A549 (cell line): ENCODE measurements around the gene CTNNBL1. TPM values are rescaled to one million over a fixed set of nuclear protein-coding genes. Genes with fewer than 3 reads are reported as not detected.

Source experiments
- ATAC-seq, 2 experiments: fragments of 200-7000 bp in 1 of 2; fragments of >200 bp in 1 of 2; cut with Nextera tagmentation in 1 of 2; cut with Tn5 transposase in 1 of 2; 3 replicates each; pipeline versions ENCODE4 v1.8.0 to v1.9.1; 2018 to 2020; ENCODE audit warnings: mild to moderate bottlenecking in 1 of 2, moderate library complexity in 1 of 2
- CTCF ChIA-PET: fragments of 300-600 bp; sonication (Branson Sonifier 250); formaldehyde crosslinking; extraction: SDS; loops from one replicate; lab custom pipeline; 2021; ENCODE audit warnings: antibody characterized with exemption, inconsistent platforms; lab: Yijun Ruan, JAX
- POLR2A ChIA-PET: fragments of 350-600 bp; formaldehyde crosslinking; extraction: SDS; loops from one replicate; lab custom pipeline; 2021; ENCODE audit warnings: antibody characterized with exemption, inconsistent platforms; lab: Yijun Ruan, JAX
- DNase-seq, 2 experiments: peaks; one replicate each; pipeline versions ENCODE4 v3.0.0 to v3.0.0-alpha.2; 2011 to 2016; ENCODE audit warnings: low read depth in 1 of 2, low spot score in 1 of 2
- FAIRE-seq: peaks from 2 replicates; lab custom pipeline; 2011; peaks lifted over from hg19 to GRCh38; lab: Jason Lieb, UNC
- H3K27ac ChIP-seq, 2 experiments: fragments of >200 bp; sonication (Bioruptor Twin); formaldehyde crosslinking; 3 replicates each; pipeline ENCODE4 v1.5.1; 2016 to 2017
- H3K4me1 ChIP-seq: fragments of >200 bp; sonication (Bioruptor Twin); formaldehyde crosslinking; 3 replicates; pipeline ENCODE4 v1.6.1; 2016
- H3K4me2 ChIP-seq: fragments of >200 bp; sonication (Bioruptor Twin); formaldehyde crosslinking; 3 replicates; pipeline ENCODE4 v1.6.1; 2016
- H3K4me3 ChIP-seq: fragments of >200 bp; sonication (Bioruptor Twin); formaldehyde crosslinking; 3 replicates; pipeline ENCODE4 v1.5.1; 2016
- H3K9me3 ChIP-seq: fragments of >200 bp; sonication (Bioruptor Twin); formaldehyde crosslinking; 3 replicates; pipeline ENCODE4 v1.6.1; 2016
- ATOH8 ChIP-seq: fragments of 250-450 bp; sonication (Bioruptor Pico); IDR thresholded peaks from 2 replicates; pipeline ENCODE4 v1.5.0; 2020; ENCODE audit warnings: low read depth, mild to moderate bottlenecking, moderate library complexity
- BCL3 ChIP-seq: fragments of >200 bp; sonication (Bioruptor Twin); formaldehyde crosslinking; IDR thresholded peaks from 3 replicates; pipeline ENCODE4 v1.6.1; 2016
- BHLHE40 ChIP-seq: IDR thresholded peaks from 2 replicates; pipeline ENCODE4 v1.6.1; 2012; ENCODE audit warnings: low read depth, low read length, inconsistent platforms
- CHD4 ChIP-seq: fragments of 200-600 bp; sonication (generic); IDR thresholded peaks from 2 replicates; pipeline ENCODE4 v1.6.1; 2016; ENCODE audit warnings: antibody characterized with exemption, mild to moderate bottlenecking, borderline replicate concordance
- ELK1 ChIP-seq: fragments of 150-350 bp; IDR thresholded peaks from 2 replicates; pipeline ENCODE4 v1.6.1; 2014; ENCODE audit warnings: low read depth, mild to moderate bottlenecking, low read length
- ESRRA ChIP-seq: fragments of 150-350 bp; IDR thresholded peaks from 2 replicates; pipeline ENCODE4 v1.6.1; 2014; ENCODE audit warnings: mild to moderate bottlenecking, low read length, borderline replicate concordance
- KDM1A ChIP-seq: fragments of 200-600 bp; sonication (generic); IDR thresholded peaks from 2 replicates; pipeline ENCODE4 v1.6.1; 2016; ENCODE audit warnings: low read depth, mild to moderate bottlenecking
- MAFK ChIP-seq: fragments of 450-650 bp; IDR thresholded peaks from 2 replicates; pipeline ENCODE4 v1.6.1; 2014; ENCODE audit not compliant: partially characterized antibody
- MAX ChIP-seq: IDR thresholded peaks from 2 replicates; pipeline ENCODE4 v1.6.1; 2012
- MAZ ChIP-seq: fragments of 150-350 bp; IDR thresholded peaks from 2 replicates; pipeline ENCODE4 v1.6.1; 2014; ENCODE audit warnings: antibody characterized with exemption, low read depth, low read length, borderline replicate concordance
- PBX3 ChIP-seq: IDR thresholded peaks from 2 replicates; pipeline ENCODE4 v1.6.1; 2012
- SMC3 ChIP-seq: fragments of >200 bp; sonication (Bioruptor Twin); formaldehyde crosslinking; IDR thresholded peaks from 3 replicates; pipeline ENCODE4 v1.6.1; 2018; ENCODE audit warnings: inconsistent platforms
- TFCP2L1 ChIP-seq: fragments of 250-450 bp; sonication (Bioruptor Pico); IDR thresholded peaks from 2 replicates; pipeline ENCODE4 v1.5.0; 2021; ENCODE audit warnings: mild to moderate bottlenecking
- ZC3H11A ChIP-seq: fragments of 450-650 bp; IDR thresholded peaks from 2 replicates; pipeline ENCODE4 v1.6.1; 2014; ENCODE audit warnings: antibody characterized with exemption, mild to moderate bottlenecking
- WGBS: methylation state at CpG from one replicate; pipeline ENCODE4 v1.1.6; 2017; ENCODE audit errors: missing lambda C conversion rate; 5-methylcytosine and 5-hydroxymethylcytosine counted together
- polyA plus RNA-seq, 4 experiments: library from polyadenylated mRNA; depleted of rRNA in 3 of 4; stranded (reverse); fragments of >200 nt; fragmentation: RNase III in 1 of 4; extraction: RNeasy Plus Mini Kit Qiagen cat#74134 plus additional on column Dnase treatment in 1 of 4; gene quantifications; 2 replicates in 3 of 4; 3 replicates in 1 of 4; pipeline ENCODE4 v1.2.3, GENCODE V29; 2011 to 2017

CTNNBL1 gene
- polyA plus RNA-seq, 2 of the 4 experiments (the other 2 are of a cell fraction) = 41.0 to 59.9 TPM

GRCh38 chr20:37850036-37850592 lies 156.3 kb downstream of the CTNNBL1 start:
- no peaks in the 10 kb centered on the region for H3K9me3 ChIP-seq
- no peak overlapping the region for H3K4me3 ChIP-seq
- no peaks in the 10 kb centered on the region for H3K4me1 ChIP-seq
- H3K27ac ChIP-seq = no peak overlapping the region
- ChIA-PET CTCF (interaction anchor here (1.0 to 1.4 kb wide), 4 partner anchors 9 to 286 kb away, joined by 3 to 6 read pairs (median 4); no protein-coding TSS in a partner anchor), POLR2A (no interaction called here)
- ATAC-seq (no peak), DNase-seq (no peak), FAIRE-seq (no peak)
- H3K4me2 ChIP-seq = no peak overlapping the region
- 93% methylated on average over 6 of the region's 6 CpGs for WGBS
- no peak for TF ChIP-seq MAFK
- TF ChIP-seq BCL3 = no peak
- no peak for TF ChIP-seq ZC3H11A
- no peak for TF ChIP-seq MAX
- no peak for TF ChIP-seq ELK1
- no peak for TF ChIP-seq ESRRA

- H3K27ac ChIP-seq = no peak overlapping the region
- ATAC-seq (no peak), FAIRE-seq (no peak)
- H3K4me2 ChIP-seq = no peak overlapping the region
- TF ChIP-seq BCL3 = no peak
- TF ChIP-seq, all 56 proteins: peak for 0
- no peak overlapping the region for H3K4me3 ChIP-seq
- no peaks in the 10 kb centered on the region for H3K9me3 ChIP-seq
- POLR2A ChIA-PET = no interaction called here
- no peak for DNase-seq
- CTCF ChIA-PET = interaction anchor here (0.6 to 1.4 kb wide), 3 partner anchors 10 to 287 kb away, joined by 3 to 6 read pairs (median 3); no protein-coding TSS in a partner anchor
- H3K4me1 ChIP-seq = no peaks in the 10 kb centered on the region
- WGBS = 76% methylated on average over 10 of the region's 10 CpGs
Measured at GRCh38 chr20:37850724-37851355, 157.0 kb downstream of the CTNNBL1 start.

GRCh38 chr20:37852666-37853065 lies 158.8 kb downstream of the CTNNBL1 start:
- no peak for ATAC-seq
- no peak overlapping the region for H3K27ac ChIP-seq
- H3K4me1 ChIP-seq = no peaks in the 10 kb centered on the region
- POLR2A ChIA-PET = no interaction called here
- CTCF ChIA-PET = interaction anchor here (0.5 kb wide), 1 partner anchor 123 kb away, joined by 3 read pairs; no protein-coding TSS in a partner anchor
- no peak for FAIRE-seq
- no peaks in the 10 kb centered on the region for H3K9me3 ChIP-seq
- TF ChIP-seq TFCP2L1 = no peak
- TF ChIP-seq ATOH8 (CRISPR knock-in tag) = no peak
- TF ChIP-seq MAZ = no peak
- TF ChIP-seq PBX3 = no peak
- no peak for TF ChIP-seq KDM1A
- no peak for TF ChIP-seq CHD4
- no peak for TF ChIP-seq SMC3
- TF ChIP-seq BHLHE40 = no peak
- DNase-seq = no peak
- 94% methylated on average over 6 of the region's 6 CpGs for WGBS
- no peak overlapping the region for H3K4me3 ChIP-seq
- no peak overlapping the region for H3K4me2 ChIP-seq
